M059J (cell line): ENCODE data around the gene CD320. TPM values are rescaled to one million over a fixed set of nuclear protein-coding genes. Genes with fewer than 3 reads are reported as not detected.
"Not testable (repeated sequence)": the region's sequence is repeated elsewhere in the genome, so short reads cannot be mapped to it uniquely, and the experiment has no call there.

Experiments
- DNase-seq: peaks from one replicate; pipeline ENCODE4 v3.0.0-alpha.2; 2012; ENCODE audit warnings: low read depth
- total RNA-seq: library from RNA; depleted of rRNA; stranded (reverse); fragments of >200 nt; shearing (Covaris generic); gene quantifications from 2 replicates; pipeline ENCODE4 v1.2.3, GENCODE V29; 2014; rRNA removed

The CD320 gene
- total RNA-seq, result 207 and 214 TPM in 2 replicates

GRCh38 chr19:8307965-8308866 lies at the start of gene CD320:
Gene CD320, minus strand, starts transcription at chr19:8308358. Its CDS starts 68 bp downstream, at chr19:8308290.
- peak; percentile 89 for DNase-seq

- DNase-seq, result no peak
These were observed 48.9 kb upstream of the CD320 start for GRCh38 chr19:8357007-8357521.

GRCh38 chr19:8355631-8356402 lies 47.7 kb upstream of the CD320 start:
- DNase-seq, result peak; percentile 100

- DNase-seq, result not testable (repeated sequence)
These were observed 44.7 kb upstream of the CD320 start for GRCh38 chr19:8352845-8353244.

GRCh38 chr19:8352134-8352827 lies 44.1 kb upstream of the CD320 start:
- DNase-seq, result no peak

GRCh38 chr19:8349629-8350372 lies 41.6 kb upstream of the CD320 start:
- DNase-seq, result not testable (repeated sequence)

- DNase-seq, result no peak
These were observed 35.3 kb upstream of the CD320 start for GRCh38 chr19:8343483-8343844.

- DNase-seq, result peak; percentile 90
These were observed 34.7 kb upstream of the CD320 start, which contains the start of gene KANK3 for GRCh38 chr19:8342684-8343482. Gene KANK3, minus strand, starts transcription at chr19:8343262. Its CDS starts 5,434 bp downstream, at chr19:8337828.

- no peak for DNase-seq
These were observed 34.1 kb upstream of the CD320 start for GRCh38 chr19:8342316-8342683.

GRCh38 chr19:8341504-8341903 lies 33.3 kb upstream of the CD320 start:
- not testable (repeated sequence) for DNase-seq

GRCh38 chr19:8340341-8341096 lies 32.4 kb upstream of the CD320 start:
- DNase-seq, result no peak

- DNase-seq, result no peak
These were observed 30.7 kb upstream of the CD320 start for GRCh38 chr19:8338835-8339234.

GRCh38 chr19:8337728-8338127 lies 29.6 kb upstream of the CD320 start:
- no peak for DNase-seq

GRCh38 chr19:8336660-8337059 lies 28.5 kb upstream of the CD320 start:
- no peak for DNase-seq

GRCh38 chr19:8336072-8336569 lies 28.0 kb upstream of the CD320 start:
- no peak for DNase-seq

- DNase-seq, result no peak
These were observed 27.3 kb upstream of the CD320 start for GRCh38 chr19:8335343-8336071.

- peak; percentile 61 for DNase-seq
These were observed 26.5 kb upstream of the CD320 start for GRCh38 chr19:8334458-8335342.
